Activated CD4-positive, alpha-beta T cell treated with anti-CD3 and anti-CD28 coated beads for 36 hours (primary cell): ENCODE data around the gene ACTN1. TPM values are rescaled to one million over a fixed set of nuclear protein-coding genes. Genes with fewer than 3 reads are reported as not detected.

Experiments
- total RNA-seq, 2 experiments: library from RNA; stranded (reverse); gene quantifications; one replicate each; pipeline ENCODE4 v1.2.3, GENCODE V29; 2021

Gene ACTN1
- total RNA-seq, 2 experiments from 2014 or later, result 92.8 to 146 TPM

Other genes starting within 250 kb of the ACTN1 start
- gene ZFP36L1, start 186.2 kb downstream of the ACTN1 start, total RNA-seq, result 10 to 100 TPM; 72.1 to 96.9 TPM
- gene DCAF5, start 173.8 kb upstream of the ACTN1 start, total RNA-seq, result 10 to 100 TPM; 34.1 to 38.7 TPM
- gene EXD2, start 212.2 kb upstream of the ACTN1 start, total RNA-seq, result 10 to 100 TPM; 10.8 to 14.5 TPM